GM18499 (cell line): ENCODE results near the gene HGD.
"Not testable (repeated sequence)": the region's sequence is repeated elsewhere in the genome, so short reads cannot be mapped to it uniquely, and the experiment has no call there.

Source experiments
- ATAC-seq: cut with Tn5 transposase; IDR thresholded peaks from one replicate; pipeline ENCODE4 v1.9.1; 2021; ENCODE audit warnings: moderate number of reproducible peaks; ENCODE audit not compliant: insufficient read depth, unreplicated experiment

HGD gene

DNA sequence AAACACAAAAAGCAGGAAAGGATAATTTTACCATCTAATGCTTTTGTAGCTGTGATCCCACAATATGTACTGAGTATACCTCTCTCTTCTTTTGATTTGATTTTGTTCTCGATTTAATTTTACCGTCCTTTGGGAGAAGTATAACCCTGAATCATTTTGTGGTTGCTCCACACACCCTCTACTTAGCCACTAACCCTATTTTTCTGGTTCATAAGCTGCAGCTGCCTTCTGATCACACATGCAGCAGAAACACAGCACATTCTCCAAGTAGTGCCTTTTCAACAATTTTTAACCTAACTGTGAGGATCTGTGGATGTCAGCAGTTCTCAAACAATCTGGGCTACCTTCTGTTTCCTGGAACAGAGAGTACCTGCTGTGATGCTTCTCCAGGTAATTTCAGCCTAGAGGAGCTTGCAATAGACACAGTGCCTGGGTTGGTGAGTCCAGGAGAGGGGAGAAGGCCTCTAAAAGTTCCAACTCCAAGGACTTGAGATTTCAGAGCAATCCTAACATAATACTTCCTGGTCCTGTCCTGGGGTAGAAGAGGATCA lies 40.3 kb downstream of the HGD start:
- ATAC-seq, result no peak

DNA sequence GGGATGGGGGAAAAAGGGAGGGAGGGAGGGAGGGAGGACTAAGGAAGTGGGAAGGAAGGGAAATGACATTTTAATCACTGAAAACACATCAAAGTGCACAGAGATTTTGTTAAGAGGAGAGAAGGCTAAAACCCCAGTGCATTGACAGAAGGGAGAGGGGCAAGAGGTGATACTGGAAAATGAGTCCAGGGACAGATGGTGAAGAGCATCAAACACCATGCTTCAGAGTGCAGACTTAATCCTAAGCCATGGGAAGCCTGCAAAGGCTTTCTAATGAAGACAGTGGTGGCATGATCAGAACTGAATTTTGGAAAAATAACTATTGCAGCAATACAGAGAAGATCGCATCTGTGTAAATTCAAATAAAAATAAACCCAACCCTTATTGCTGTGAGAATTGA lies 41.8 kb downstream of the HGD start:
- no peak for ATAC-seq

GRCh38 chr3:120638820-120639219 lies 43.2 kb downstream of the HGD start:
- not testable (repeated sequence) for ATAC-seq

DNA sequence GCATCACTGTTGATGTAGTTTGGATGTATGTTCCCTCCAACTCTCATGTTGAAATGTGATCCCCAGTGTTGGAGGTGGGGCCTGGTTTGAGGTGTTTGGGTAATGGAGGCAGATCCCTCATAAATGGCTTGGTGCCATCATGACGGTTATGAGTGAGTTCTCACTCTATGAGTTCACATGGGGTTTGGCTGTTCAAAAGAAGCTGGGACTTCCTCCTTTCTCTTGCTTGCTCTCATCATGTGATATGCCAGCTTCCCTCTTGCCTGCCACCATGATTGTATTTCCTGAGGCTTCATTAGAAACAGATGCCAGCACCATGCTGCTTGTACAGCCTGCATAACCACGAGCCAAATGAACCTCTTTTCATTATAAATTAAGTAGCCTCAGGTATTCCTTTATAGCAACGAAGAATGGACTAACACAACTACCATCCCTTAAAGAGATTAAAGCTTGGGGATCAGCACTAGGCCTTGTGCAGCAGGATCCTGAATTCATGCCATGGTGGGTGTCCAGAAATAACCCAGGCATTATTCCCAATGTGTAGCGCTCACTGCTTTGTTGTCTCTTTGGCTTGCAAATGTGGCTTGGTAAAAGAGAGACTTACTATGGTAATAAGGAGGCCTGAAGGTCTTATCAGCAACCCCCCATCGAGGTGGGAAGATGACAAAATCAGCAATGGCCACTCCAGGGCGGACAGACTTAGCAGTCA lies 44.0 kb downstream of the HGD start:
- ATAC-seq, result no peak

DNA sequence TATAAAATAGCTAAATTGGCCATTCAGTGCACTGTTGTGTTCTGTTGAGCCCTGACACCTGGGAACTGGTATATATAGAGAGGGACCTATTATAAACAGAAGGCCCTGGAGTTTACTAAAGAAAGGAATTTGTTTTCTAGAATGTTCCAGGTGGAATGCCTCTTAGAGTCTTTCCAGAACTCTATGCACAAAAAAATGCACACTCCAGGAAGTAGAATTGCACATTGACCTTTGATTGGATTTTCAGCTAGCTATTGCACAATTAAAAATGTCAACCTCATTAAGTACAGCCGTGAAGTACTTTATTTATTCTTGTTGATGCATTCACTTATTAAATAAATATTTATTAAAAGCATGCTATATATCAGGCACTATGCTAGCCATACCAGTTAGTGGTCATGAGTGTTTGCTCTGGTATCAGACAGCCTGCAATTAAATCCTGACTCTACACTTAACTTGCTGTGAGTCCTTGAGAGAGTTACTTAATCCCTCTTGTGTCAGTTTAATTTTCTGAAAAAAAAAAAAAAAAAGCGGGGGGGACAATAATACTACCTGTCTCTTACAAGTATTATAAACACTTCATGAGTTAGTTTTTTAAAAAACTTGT lies 45.1 kb downstream of the HGD start:
- ATAC-seq, result no peak

GRCh38 chr3:120634539-120634938 lies 47.5 kb downstream of the HGD start:
- no peak for ATAC-seq

DNA sequence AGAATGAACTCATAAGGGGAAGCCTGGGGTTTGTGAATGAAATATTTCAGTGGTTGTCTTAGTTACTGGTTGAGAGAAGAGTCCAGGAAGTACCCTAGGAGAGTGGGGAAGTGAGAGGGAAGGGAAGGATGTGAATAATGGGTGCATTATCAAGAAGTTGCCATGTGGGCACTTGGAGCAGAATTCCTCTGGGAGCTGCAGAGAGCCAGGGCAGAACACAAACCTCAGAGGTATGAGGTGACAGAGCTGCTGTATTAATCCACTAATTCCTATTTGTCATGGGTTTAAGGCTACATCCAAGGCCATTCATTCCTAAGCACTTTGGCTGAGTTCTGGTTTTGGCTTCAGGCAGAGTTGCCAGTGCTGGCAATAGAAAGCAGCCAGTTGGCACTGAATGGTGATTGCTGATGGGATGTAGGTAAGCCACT lies 56.9 kb downstream of the HGD start:
- ATAC-seq, result no peak

DNA sequence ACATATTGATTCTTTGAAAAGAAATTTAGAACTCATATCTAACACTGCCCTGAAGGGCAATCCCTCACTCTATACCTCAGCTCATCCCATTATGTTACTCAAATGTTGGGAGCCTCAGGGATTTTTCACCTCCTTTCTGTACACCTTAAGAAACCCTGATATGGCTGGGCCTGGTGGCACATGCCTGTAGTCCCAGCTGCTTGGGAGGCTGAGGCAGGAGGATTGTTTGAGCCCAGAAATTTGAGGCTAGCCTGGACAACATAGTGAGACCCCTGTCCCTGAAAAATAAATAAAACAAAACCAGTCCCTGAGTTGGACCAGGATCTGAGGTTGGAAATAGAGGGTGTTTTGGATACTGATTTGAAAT lies 58.3 kb downstream of the HGD start:
- ATAC-seq, result no peak

- no peak for ATAC-seq
Observed at GRCh38 chr3:120622870-120623726, 58.9 kb downstream of the HGD start.

GRCh38 chr3:120622457-120622856 lies 59.6 kb downstream of the HGD start:
- no peak for ATAC-seq

DNA sequence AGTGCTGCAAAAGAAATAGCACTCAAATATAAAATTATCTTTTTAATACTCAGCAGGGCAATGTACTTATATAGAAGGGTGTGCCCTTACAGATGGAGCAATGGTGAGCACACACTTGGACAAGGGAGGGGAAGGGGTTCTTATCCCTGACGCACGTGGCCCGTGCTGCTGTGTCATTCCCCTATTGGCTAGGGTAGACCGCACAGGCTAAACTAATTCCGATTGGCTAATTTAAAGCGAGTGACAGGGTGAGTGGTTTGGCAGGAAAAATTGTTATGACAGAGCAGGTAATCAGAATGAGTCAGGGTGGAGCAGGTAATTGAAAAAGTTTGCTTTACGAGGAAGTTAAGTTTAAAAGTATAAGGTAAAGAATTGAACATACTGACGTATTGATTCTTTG lies 65.3 kb downstream of the HGD start:
- not testable (repeated sequence) for ATAC-seq

GRCh38 chr3:120615847-120616609 lies 66.0 kb downstream of the HGD start:
- no peak for ATAC-seq

- ATAC-seq, result no peak
Observed at GRCh38 chr3:120614765-120615164, 67.3 kb downstream of the HGD start.

DNA sequence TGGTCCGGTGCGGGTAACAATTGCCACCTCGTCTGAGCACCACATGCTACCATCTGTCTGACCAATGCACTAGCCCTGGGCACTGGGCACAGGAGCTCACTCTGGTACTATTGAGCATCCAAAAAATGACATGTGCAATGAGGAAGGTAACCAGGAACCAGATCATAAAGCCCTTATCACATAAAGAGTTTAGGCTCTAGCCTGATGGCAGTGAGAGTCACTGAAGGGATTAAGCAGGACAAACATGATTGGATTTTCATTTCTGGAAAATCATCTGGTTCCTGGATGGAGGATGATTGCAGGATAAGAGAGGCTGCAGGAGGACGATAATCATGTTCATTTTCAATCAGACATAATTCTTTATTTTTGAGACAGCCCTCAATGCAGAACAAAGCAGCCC lies 73.5 kb downstream of the HGD start:
- no peak for ATAC-seq

DNA sequence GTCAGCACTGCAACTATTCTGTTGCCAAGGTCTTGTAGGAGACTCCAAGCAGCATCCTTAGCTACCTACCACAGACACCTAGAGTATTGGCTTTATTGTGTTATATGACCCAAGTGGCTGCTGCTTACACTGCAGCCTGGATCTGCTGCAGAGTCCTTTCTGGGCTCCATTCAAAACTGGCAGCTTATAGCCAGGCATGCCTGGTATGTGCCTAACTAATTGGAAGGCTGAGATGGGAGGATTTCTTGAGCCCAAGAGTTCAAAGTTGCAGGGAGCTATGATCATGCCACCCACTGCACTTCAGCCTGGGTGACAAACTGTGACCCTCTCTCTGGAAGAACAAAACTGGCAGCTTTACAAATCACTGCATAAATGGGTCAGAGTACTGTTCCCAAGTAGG lies 77.3 kb downstream of the HGD start:
- ATAC-seq, result no peak

GRCh38 chr3:120604382-120604781 lies 77.7 kb downstream of the HGD start:
- ATAC-seq, result no peak

- no peak for ATAC-seq
Observed at GRCh38 chr3:120602682-120603081, 79.4 kb downstream of the HGD start.

DNA sequence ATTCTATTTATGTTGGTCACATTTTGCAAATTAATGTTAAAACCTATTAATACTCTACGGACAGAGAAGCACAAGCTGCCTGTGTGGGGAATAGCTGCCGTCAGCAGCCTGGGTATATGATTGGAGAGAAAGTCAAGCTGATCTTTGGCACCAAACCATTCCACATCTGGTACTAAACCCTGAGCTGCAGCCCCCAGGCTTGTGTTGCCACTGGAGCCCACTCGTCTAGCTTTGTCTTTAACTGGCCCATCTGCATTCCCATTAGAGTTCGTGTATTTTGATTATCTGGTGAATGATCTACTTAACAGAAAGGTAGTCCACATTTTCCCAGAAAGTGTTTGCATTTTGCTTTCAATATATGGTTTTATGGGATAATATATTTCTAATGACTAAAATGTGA lies 80.5 kb downstream of the HGD start:
- ATAC-seq, result no peak

GRCh38 chr3:120599211-120599610 lies 82.8 kb downstream of the HGD start:
- no peak for ATAC-seq

- peak; percentile 30 for ATAC-seq
Observed at GRCh38 chr3:120597445-120598049, 84.5 kb downstream of the HGD start.
